ENCODE results near the gene FXYD5. TPM values are rescaled to one million over a fixed set of nuclear protein-coding genes. Genes with fewer than 3 reads are reported as not detected.

The FXYD5 gene
- total RNA-seq, 2 experiments from 2014 or later = 82.1 to 147 TPM

- no peak overlapping the region for H3K4me2 ChIP-seq (ENCODE audit: low read length)
- DNase-seq (ENCODE audit: low spot score) = no peak
- no peak overlapping the region for H3K27ac ChIP-seq (ENCODE audit: low read depth, low read length, poor library complexity, severe bottlenecking)
- H2AFZ ChIP-seq (ENCODE audit: low read length) = no peak overlapping the region
- intact Hi-C loops (cut with micrococcal nuclease; ENCODE audit: unreplicated experiment) = no loop called here
- no peaks in the 10 kb centered on the region for H3K36me3 ChIP-seq (ENCODE audit: insufficient read depth, low read length)
- H3K4me1 ChIP-seq (ENCODE audit: insufficient read depth, low read length, poor library complexity, severe bottlenecking) = no peaks in the 10 kb centered on the region
- no peak overlapping the region for H3K4me3 ChIP-seq (ENCODE audit: low read depth, low read length, poor library complexity, severe bottlenecking)
- no peaks in the 10 kb centered on the region for H3K9me3 ChIP-seq (ENCODE audit: low read length)
- H3K79me2 ChIP-seq (ENCODE audit: insufficient read depth, low read depth, low read length) = no peaks in the 10 kb centered on the region
- BruUV-seq (replicated peaks) = no TSS peak
- POLR2A ChIA-PET = no interaction called here
- no peaks in the 10 kb centered on the region for H4K20me1 ChIP-seq (ENCODE audit: insufficient read depth, low read length)
- TF ChIP-seq, protein P1, sequence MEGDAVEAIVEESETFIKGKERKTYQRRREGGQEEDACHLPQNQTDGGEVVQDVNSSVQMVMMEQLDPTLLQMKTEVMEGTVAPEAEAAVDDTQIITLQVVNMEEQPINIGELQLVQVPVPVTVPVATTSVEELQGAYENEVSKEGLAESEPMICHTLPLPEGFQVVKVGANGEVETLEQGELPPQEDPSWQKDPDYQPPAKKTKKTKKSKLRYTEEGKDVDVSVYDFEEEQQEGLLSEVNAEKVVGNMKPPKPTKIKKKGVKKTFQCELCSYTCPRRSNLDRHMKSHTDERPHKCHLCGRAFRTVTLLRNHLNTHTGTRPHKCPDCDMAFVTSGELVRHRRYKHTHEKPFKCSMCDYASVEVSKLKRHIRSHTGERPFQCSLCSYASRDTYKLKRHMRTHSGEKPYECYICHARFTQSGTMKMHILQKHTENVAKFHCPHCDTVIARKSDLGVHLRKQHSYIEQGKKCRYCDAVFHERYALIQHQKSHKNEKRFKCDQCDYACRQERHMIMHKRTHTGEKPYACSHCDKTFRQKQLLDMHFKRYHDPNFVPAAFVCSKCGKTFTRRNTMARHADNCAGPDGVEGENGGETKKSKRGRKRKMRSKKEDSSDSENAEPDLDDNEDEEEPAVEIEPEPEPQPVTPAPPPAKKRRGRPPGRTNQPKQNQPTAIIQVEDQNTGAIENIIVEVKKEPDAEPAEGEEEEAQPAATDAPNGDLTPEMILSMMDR (conservative IDR thresholded peaks at IDR 0.05; ENCODE audit: low read length) = no peak
- no peaks in the 10 kb centered on the region for H3K9me2 ChIP-seq (ENCODE audit: insufficient read depth, low read length)
- CTCF ChIA-PET (ENCODE audit: unreplicated experiment) = no interaction called here
These were observed 47.0 kb upstream of the FXYD5 start for GRCh38 chr19:35107545-35107944.

- no peak for TF ChIP-seq EZH2phosphoT487 (IDR thresholded peaks at IDR 0.05; ENCODE audit: borderline replicate concordance, low read depth, low read length)
- TF ChIP-seq, protein P1 (conservative IDR thresholded peaks at IDR 0.05; ENCODE audit: low read length) = no peak
- no peak overlapping the region for H3K4me3 ChIP-seq (ENCODE audit: low read depth, low read length, poor library complexity, severe bottlenecking)
- no peak overlapping the region for H3K4me2 ChIP-seq (ENCODE audit: low read length)
- POLR2A ChIA-PET = no interaction called here
- H3K27ac ChIP-seq (ENCODE audit: low read depth, low read length, poor library complexity, severe bottlenecking) = no peak overlapping the region
- CTCF ChIA-PET (ENCODE audit: unreplicated experiment) = no interaction called here
- H3K4me1 ChIP-seq (ENCODE audit: insufficient read depth, low read length, poor library complexity, severe bottlenecking) = no peaks in the 10 kb centered on the region
- H3K36me3 ChIP-seq (ENCODE audit: insufficient read depth, low read length) = no peaks in the 10 kb centered on the region
- H3K9me3 ChIP-seq (ENCODE audit: low read length) = no peaks in the 10 kb centered on the region
- no peaks in the 10 kb centered on the region for H3K9me2 ChIP-seq (ENCODE audit: insufficient read depth, low read length)
- DNase-seq (ENCODE audit: low spot score) = no peak
- no peaks in the 10 kb centered on the region for H3K79me2 ChIP-seq (ENCODE audit: insufficient read depth, low read depth, low read length)
- intact Hi-C loops (cut with micrococcal nuclease; ENCODE audit: unreplicated experiment) = no loop called here
- no peaks in the 10 kb centered on the region for H4K20me1 ChIP-seq (ENCODE audit: insufficient read depth, low read length)
- H2AFZ ChIP-seq (ENCODE audit: low read length) = no peak overlapping the region
- BruUV-seq (replicated peaks) = no TSS peak
These were observed 45.8 kb upstream of the FXYD5 start for GRCh38 chr19:35108730-35109129.

- Histone ChIP-seq H2AFZ (ENCODE audit: low read length) (no peak overlapping the region), H3K4me3 (ENCODE audit: low read depth, low read length, poor library complexity, severe bottlenecking) (no peak overlapping the region), H3K27ac (ENCODE audit: low read depth, low read length, poor library complexity, severe bottlenecking) (no peak overlapping the region), H3K79me2 (ENCODE audit: insufficient read depth, low read depth, low read length) (no peaks in the 10 kb centered on the region), H3K36me3 (ENCODE audit: insufficient read depth, low read length) (no peaks in the 10 kb centered on the region), H3K9me3 (ENCODE audit: low read length) (no peaks in the 10 kb centered on the region), H3K4me2 (ENCODE audit: low read length) (no peak overlapping the region), H3K9me2 (ENCODE audit: insufficient read depth, low read length) (no peaks in the 10 kb centered on the region), H3K4me1 (ENCODE audit: insufficient read depth, low read length, poor library complexity, severe bottlenecking) (no peaks in the 10 kb centered on the region), H4K20me1 (ENCODE audit: insufficient read depth, low read length) (no peaks in the 10 kb centered on the region)
- no TSS peak for BruUV-seq (replicated peaks)
- no peak for DNase-seq (ENCODE audit: low spot score)
- ChIA-PET CTCF (ENCODE audit: unreplicated experiment) (no interaction called here), POLR2A (no interaction called here)
- intact Hi-C loops (cut with micrococcal nuclease; ENCODE audit: unreplicated experiment) = no loop called here
- no peak for TF ChIP-seq EZH2phosphoT487 (IDR thresholded peaks at IDR 0.05; ENCODE audit: borderline replicate concordance, low read depth, low read length)
- TF ChIP-seq, protein P1 (conservative IDR thresholded peaks at IDR 0.05; ENCODE audit: low read length) = no peak
These were observed 45.0 kb upstream of the FXYD5 start for GRCh38 chr19:35109395-35110112.
